ENCODE data around the gene VPS51.
A peak's percentile ranks its signal among the peaks of the same experiment; 100 is the strongest.

DNA sequence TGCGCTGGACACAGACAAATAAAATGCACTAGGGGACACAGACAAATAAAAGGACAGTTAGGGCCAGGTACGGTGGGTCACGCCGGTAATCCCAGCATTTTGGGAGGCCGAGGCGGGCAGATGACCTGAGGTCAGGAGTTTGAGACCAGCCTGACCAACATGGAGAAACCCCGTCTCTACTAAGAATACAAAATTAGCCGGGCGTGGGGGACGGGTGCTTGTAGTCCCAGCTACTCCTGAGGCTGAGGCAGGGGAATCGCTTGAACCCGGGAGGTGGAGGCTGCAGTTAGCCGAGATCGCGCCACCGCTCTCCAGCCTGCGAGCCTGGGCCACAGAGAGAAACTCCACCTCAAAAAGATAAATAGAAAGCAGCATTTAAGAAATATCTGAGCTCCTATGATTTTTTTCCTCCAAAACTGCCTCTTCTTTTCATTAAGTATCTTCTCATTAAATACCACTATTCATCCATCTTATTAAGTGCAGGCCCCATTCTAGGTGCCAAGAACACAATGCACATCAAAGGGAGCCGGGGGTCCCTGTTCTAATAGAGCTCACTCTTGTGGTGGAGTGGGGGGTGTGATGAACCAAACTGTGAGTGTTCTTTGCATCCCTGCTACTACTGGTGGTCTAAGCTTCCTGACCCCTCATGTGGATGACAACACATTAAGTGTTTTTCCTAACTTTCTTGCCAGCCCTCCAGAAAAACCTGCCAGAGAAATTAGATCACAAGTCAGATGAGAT lies 22.3 kb downstream of the VPS51 start:
- TF ChIP-seq, protein P1, sequence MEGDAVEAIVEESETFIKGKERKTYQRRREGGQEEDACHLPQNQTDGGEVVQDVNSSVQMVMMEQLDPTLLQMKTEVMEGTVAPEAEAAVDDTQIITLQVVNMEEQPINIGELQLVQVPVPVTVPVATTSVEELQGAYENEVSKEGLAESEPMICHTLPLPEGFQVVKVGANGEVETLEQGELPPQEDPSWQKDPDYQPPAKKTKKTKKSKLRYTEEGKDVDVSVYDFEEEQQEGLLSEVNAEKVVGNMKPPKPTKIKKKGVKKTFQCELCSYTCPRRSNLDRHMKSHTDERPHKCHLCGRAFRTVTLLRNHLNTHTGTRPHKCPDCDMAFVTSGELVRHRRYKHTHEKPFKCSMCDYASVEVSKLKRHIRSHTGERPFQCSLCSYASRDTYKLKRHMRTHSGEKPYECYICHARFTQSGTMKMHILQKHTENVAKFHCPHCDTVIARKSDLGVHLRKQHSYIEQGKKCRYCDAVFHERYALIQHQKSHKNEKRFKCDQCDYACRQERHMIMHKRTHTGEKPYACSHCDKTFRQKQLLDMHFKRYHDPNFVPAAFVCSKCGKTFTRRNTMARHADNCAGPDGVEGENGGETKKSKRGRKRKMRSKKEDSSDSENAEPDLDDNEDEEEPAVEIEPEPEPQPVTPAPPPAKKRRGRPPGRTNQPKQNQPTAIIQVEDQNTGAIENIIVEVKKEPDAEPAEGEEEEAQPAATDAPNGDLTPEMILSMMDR (IDR thresholded peaks at IDR 0.05): peak in 1 of 4 experiments; percentile 7
- TF ChIP-seq POLR2A (IDR thresholded peaks at IDR 0.05): no peak
